NK-92 treated with Interleukin-12 subunit alpha and Interleukin-12 subunit beta, amount 100 ng/mL, for 24 hours (cell line): ENCODE measurements around the gene MYH14.
A peak's percentile ranks its signal among the peaks of the same experiment; 100 is the strongest.

Experiments
- DNase-seq: peaks from one replicate; lab custom pipeline; 2025; lab: John Stamatoyannopoulos, UW

The MYH14 gene

DNA sequence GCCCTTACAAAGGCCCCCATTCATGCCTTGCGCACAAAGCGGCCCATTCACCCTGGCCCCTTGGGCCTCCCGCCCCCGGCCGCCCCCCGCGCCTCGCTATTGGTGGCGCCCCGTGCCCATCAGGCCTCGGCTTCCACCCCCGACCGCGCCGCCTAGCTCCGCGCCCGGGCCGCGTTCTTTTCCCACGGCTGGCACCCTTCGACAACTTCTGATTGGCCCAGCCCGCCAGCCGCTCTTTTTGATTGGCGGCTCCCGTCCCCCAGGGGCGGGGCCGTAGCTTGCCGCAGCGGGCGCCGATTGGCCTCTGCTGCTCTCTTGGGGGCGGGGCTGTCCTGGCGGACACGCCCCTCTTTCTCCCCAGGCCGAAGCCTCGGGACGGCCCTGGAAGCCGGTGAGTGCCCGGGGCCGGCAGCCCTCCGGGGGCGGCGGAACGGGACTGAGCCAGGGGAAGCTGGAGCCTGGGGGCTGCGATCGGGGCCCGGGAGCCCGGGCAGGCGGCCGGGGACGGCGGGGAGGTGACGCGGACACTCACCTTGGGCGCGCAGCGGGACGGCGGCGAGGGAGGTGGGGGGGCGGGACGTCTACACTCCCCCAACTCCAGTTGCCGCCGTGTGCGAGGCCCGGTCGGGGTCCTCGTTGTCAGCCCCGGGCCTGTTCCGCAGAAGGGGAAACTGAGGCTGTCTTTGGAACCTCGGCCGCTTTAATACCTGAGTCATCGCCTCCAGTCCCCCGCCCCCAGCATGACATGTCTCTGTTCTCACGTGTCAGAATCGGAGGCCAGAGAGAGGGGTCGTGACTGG is at the start of gene MYH14:
Gene MYH14, plus strand, starts transcription at position 342 of the 800 bp plus-strand sequence. CDS start 6,744 bp downstream, outside the sequence.
- DNase-seq, result no peak

DNA sequence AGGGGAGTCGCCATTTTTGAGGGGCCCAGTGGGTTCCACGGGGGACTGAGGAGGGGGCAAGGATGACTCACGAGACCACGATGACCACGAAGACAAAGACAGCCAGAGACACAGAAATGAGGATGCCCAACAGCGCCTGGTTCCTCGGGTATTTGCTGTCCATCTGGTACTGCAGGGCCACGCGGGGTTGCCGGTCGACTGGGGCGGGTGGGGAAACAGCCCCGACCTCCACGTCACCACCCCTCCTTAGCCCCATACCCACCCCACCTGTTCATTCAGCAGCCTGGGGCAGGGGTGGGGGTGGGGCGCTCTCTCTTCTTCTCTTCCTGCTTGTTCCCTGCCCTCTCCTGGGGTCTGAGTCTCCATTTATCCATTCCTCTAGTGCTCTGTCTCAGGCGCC is 48.9 kb upstream of the MYH14 start:
- no peak for DNase-seq

DNA sequence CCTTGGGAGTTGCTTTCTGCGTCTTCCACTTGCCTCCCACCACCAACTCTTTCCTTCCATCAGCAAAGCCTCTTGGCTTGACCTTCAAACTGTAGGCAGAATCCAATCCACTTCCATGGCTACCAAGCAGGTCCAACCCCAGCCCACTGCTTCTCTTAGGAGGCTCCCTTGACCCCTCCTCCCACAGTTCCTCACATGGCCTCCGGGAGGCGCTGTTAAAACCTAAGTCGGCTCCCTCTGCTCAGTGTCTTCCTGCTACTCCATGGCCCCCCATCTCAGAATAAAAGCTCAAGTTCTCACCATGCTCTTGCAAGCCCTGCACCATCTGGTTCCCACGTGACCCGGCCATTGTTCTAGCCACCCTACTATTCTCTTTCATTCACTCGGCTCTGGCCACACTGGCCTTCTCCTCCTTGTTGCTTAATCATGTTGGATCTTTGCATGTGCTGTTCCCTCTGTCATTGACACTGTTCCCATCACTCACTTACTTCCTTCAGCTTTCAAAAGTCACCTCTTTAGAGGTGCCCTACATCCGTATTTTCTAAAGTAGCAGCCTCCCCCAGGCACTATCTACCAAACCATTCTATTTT is 47.8 kb upstream of the MYH14 start:
- DNase-seq, result no peak

DNA sequence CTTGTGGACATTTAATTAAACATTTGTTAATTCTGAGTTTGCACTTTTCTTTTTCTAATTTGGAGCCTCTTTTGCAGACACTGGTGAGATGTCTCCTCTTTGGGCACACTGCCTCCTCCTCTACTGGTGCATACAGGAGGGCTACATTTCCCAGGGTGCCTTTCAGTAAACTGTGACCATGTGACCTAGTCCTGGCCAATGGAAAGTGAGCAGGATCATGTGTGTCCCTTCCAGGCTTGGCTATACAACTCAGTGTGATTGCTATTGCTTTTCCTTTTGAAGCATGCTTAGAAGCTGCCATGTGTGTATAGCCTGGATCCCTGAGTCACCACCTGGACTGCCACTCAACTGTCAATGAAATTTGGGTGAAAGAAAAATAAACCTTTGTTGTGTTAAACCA is 44.8 kb upstream of the MYH14 start:
- no peak for DNase-seq

DNA sequence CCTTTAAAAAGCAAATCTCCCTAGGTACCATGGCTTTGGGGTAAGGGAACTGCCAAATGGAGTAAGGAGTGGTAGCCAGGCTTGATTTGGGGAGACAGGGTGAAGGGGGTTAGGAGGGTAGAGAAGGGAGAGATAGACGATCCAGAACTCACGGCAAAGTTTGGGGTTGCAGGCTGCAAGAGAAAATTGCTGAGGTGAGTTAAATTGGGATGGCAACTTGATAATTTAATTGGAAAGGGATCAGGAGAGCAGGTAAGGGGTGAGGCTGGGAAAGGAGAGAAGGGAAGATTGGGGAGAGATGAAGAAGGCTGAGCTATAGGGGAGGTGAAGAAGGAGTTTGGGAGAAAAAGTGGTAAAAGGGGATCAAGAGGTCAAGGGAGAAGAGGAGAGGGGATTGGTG is 44.3 kb upstream of the MYH14 start:
- no peak for DNase-seq

DNA sequence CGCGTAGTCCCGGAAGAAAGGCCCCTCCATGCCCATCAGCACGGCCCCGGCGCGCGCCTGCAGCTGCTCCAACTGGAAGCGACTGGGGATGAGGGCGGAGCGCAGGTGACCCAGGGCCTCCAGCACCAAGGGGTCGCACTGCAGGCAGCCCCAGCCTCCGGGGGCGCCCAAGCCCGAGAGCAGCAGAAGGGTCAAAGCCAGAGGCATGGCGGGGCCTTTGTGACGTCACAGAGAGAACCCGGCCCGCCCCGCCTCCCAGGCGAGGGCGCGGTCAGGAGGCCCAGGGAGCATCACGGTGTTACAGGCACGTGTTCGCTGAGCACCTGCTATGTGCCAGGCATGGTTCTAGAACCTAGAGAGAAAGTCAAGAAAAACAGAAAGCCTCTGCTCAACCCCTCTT is 40.4 kb upstream of the MYH14 start, which contains the start of gene IZUMO2:
Gene IZUMO2, minus strand, starts transcription at position 294 of the 400 bp plus-strand sequence. Its CDS starts 87 bp downstream, at position 207.
- no peak for DNase-seq

DNA sequence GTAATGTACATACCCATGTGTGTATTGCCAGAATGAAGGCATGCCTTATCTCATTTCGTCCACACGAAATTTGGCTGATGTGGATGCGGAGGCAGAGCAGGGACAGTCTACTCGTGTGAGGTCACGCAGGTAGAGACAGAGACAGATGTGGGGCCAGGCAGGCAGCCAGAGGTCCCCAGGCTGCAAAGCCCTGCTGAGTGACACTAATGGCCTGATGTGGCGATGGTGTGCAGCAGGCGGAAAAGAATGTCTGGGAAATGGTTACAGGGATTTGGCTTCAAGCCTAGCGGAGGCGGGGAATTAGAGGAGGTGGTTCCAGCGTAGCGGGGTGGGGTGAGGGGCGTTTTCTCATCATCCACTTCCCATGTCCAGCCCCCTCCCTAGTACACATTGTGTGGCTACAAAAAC is 36.1 kb upstream of the MYH14 start:
- no peak for DNase-seq

DNA sequence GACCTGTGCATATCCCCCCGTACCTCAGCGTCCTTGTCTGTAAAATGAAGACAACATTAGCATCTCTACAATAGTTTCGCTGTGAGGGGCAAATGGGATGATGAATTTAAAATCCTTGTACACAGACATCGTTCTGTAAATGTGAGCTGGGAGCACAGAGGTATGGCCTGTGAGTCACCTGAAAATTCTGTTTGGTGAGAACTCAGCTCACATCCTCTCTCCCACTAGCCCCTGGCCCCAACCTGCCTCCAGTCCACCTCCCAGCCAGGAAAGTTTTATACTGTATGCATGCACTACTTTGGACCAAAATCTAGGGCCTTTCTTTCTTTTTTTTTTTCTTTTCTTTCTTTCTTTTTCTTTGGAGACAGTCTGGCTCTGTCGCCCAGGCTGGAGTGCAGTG is 31.7 kb upstream of the MYH14 start:
- DNase-seq, result no peak

DNA sequence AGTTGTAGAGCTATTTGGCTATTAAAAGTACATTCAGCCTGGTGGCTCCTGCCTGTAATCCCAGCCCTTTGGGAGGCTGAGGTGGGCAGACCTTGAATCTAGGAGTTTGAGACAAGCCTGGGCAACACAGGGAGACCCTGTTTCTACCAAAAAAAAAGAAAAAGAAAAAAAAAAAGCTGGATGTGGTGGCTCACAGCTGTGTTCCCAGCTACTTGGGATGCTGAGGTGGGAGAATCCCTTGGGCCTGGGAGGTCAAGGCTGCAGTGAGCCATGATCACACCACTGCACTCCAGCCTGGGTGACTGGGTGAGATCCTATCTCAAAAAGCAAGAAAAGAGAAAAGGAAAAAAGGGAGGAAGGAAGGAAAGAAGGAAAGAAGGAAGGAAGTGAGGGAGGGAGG is 30.7 kb upstream of the MYH14 start:
- DNase-seq, result no peak

DNA sequence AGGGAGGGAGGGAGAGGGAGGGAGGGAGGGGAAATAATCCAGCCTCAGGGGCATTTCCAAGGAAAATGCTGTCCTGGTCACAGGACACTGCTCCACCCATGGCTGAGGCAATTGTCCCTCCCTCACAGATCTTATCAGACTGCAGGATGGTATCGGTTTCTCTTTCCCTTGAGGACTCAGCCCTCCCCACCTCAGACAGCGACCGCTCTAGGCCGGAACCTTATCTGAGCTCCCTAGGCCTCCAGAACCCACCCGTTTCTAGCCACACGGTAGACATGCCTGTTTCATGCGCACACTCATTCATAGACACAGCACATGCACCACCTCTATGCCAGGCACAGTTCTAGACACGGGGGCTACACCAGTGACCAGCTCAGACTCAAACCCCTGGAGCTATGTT is 30.3 kb upstream of the MYH14 start:
- DNase-seq, result no peak

DNA sequence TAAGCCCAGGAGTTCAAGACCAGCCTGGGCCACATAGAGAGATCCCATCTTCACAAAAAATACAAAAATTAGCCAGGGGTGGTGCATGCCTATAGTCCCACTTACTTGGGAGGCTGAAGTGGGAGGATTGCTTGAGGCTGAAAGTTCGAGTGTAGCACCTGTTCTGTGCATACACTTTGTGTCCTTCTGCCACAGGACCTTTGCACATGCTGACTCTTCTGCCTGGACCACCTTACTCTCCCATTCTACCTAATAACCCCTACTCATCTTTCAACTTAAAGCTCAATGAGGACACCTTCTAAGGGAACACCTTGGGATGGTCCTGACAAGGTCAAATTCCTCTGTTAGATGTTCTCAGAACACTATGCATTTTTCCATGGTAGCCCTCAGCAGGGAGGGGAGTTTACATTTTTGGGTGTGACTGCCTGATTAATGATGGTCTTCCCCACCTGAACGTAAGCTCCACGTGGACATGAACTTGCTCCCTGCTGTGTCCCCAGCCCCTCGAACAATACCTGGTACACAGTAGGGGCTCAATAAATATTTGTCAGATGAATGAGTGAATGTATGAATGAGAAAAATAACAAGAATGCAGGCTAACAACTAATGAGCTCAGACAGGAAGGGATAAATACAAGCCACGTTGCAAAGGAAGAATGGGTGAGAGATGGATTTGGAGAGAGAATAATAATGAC is 29.2 kb upstream of the MYH14 start:
- DNase-seq, result no peak

DNA sequence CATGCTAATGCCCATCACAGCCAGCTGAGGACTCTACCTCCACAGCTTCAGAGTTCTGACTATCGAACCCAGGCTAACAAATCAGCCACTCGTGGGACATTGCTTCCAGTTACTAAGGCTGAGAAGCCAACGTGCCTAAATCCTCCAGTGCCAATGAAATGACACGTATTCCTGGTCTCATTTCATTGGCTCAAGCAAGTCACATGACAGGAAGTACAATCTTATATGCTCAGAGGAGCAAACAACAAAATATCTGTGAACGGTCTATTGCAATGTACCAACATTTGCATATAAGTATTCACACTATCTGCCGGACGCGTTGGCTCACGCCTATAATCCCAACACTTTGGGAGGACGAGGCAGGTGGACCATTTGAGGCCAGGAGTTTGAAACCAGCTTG is 27.5 kb upstream of the MYH14 start:
- no peak for DNase-seq

DNA sequence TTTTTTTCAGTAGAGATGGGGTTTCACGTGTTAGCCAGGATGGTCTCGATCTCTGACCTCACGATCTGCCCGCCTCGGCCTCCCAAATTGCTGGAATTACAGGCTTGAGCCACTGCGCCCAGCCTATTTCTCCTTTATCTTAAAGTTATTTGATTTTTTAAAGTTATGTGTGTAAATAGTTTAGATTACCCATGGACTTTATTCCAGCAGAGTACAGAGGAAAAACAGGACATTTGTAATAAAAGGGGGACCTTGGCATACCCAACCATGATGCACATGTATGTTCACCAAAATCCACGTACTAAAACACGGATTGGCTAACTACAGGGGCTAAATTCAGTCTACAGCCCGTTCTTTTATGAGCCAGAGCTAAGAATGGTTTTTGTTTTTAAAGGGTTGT is 26.6 kb upstream of the MYH14 start:
- DNase-seq, result no peak

DNA sequence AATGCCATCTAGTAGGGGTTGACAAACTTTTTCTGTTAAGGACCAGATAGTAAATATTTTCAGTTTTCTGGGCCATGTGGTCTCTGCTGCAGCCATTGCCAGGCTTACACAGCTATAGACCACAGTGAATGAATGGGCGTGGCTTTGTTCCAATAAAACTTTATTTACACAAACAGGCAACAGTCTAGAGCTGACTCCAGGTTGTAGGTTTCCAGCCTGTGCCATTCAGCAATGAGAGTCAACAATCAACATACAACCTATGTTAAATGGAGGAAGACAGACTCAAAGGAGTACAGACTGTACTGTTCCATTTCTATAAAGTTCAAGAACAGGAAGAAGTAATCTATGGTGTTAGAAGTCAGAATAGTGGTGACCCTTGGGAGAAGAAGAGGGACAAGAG is 25.1 kb upstream of the MYH14 start:
- DNase-seq, result no peak

DNA sequence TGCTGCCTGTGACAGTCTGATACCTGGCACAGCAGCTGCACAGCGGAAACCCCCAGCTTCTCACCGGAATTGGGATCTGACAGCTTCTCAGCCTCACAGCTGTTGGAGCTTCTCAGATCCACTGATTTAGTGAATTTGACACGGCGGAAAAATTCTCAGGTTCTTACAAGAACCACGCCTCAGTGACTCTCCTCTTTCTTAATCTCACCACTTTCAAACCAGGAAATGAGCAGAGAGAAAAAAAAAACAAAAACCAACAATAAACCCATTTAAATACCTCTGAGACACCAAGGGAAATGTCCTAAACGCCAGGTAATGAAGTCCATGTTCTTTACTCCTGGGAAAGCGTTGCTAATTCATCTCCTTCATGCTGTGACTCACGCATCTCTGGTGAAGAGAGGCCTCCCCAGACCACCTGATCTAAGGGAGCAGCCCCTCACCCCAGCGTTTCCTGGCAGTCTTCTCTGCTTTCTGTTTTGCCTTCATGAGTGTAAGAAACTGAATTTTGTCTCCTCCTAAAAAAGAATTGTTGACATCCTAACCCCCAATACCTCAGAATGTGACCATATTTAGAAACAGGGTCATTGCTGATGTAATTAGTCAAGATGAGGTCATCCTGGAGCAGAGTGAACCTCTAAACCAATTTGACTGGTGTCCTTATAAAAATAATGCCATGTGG is 24.4 kb upstream of the MYH14 start:
- DNase-seq, result peak; percentile 12

DNA sequence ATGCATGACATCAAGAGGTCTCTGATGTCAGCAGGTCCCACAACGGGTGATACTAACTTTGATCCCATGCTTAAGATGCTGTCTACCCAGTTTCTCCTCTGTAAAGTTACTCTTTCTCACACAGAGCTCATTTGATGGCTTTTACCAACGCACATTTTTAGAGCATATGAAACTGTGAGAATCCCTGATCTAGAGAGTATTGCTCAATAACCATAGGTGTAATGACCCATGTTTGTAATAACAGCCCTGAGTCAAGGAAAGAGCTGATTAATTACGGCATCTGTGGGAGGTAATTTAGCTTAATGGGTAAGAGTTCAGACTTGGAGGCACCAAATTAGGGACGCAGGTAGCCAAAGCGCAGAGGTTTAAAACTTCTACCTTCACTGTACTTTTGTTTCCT is 22.3 kb upstream of the MYH14 start:
- no peak for DNase-seq

DNA sequence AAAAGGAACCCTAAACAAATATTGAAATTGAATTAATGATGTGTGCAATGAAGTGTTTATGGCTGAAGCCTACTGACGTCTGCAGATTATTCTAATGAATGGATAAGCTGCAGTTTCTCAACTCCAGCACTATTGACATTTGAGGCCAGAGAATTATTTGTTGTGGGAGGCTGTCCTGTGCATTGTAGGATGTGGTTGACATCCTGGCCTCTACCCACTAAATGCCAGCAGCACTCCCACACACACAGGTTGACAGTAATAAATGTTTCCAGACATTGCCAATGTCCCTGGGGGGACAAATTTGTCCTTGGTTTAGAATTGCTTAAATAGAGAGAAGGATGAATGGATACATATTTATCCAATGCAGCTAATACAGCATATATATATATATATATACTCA is 19.2 kb upstream of the MYH14 start:
- DNase-seq, result no peak

DNA sequence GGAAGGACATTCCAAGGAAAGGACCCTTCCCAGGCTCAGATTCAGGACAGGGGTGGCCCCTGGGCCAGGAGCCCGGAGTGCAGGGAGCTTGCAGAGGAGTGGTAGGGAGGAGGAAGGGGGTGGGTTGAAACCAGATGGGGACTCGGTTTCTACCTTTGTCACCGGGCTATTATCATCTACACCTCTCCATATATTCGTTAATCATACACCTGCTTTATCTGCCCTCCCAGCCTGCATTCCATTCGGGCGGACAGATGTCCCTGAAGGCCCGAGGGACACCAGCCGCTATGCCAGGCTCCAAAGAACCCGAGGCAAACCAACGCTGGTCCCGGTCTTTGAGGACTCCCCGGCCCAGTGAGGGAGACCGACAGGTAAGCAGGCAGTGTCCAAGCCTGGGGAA is 15.5 kb upstream of the MYH14 start:
- DNase-seq, result no peak

DNA sequence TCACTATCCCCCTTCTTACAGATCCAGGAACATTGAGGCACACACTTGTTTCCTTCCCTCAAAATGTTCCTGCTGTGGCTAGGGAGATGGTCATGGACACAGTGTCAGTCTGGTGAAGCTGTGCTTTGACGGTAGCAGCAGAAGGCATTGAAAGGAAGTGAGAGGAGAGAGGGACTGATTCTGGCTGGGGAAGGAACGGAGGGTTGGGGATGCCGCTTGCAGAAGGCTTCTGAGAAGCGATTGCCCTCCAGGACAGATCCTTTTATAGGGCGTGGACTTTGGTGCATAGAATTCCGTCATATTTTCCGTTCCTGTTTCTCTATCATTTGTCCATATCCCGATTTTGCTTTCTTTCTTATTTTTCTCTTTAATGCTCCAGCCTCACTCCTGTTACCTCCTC is 14.1 kb upstream of the MYH14 start:
- DNase-seq, result no peak

DNA sequence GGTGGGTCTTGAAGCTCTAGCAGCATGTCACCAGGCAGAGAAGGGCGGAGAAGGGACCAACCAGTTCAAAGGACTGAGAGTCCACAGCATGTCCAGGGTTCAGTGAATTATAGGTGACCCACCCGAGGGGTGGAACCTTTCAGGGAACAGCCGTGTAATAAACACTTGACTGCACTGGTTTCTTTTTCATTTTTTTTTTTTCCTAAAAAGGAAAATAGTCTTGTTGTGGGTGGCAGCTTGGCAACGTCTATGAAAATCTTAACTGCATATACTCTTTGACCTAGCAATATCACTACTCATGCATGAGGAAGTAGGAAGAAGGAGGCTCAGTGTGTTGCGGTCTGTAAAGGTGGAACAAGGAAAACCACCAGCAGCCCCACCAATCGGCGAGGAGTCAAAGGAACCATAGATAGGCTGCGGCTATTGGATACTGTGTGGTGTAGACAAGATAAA is 13.0 kb upstream of the MYH14 start:
- no peak for DNase-seq

DNA sequence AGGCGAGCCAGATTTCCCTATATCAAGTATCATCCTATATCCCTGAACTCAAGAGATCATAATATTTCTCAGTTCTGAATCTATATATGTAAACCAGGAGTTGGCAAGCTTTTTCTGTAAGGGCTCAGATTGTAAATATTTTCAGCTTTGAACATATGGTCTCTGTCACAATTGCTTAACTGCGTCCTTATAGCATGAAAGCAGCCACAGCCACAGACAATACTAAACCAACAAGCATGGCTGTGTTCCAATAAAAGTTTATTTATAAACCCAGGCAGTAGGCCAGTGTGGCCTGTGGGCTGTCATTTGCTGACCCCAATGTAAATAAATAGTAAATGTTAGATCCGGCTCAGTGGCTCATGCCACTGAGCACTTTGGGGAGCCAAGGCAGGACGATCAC is 12.2 kb upstream of the MYH14 start:
- DNase-seq, result no peak

DNA sequence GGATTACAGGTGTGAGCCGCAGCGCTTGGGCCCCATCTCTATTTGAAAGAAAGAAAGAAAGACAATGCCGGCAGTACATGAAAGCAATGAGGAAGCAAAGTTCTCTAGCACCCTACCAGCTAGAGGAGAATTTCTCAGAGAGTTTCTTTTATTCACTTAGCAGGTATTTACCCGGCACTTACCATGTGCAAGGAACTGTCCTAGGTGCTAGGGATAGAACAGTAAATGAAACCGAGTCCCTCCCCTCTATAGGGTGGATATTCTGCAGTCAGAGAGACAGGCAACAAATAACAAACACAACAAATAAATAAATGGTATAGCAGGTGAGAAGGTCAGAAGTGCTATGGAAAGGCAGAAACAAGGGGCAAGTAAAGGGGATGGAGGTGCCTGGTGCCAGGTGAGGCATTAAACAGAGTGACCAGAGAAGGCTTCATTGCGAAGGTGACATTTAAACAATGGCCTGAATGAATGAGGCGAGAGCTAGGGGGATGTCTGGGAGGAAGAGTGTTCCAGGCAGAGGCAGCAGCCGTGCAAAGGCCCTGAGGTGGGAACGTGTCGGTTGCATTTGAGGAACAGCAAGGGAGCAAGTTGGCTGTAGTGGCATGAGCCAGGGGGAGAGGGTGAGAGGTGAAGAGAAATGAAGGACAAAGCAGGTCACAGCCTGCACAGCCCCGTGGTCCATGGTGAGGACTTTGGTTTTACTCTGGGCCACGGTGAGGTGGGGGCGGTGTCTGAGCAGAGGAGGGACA is 10.8 kb upstream of the MYH14 start:
- no peak for DNase-seq
